ENCODE measurements around the gene ZMIZ1. TPM values are rescaled to one million over a fixed set of nuclear protein-coding genes. Genes with fewer than 3 reads are reported as not detected.

Gene ZMIZ1
- total and polyA plus RNA-seq, 2 donors from 2014 or later: 14.2 to 97.6 TPM

DNA sequence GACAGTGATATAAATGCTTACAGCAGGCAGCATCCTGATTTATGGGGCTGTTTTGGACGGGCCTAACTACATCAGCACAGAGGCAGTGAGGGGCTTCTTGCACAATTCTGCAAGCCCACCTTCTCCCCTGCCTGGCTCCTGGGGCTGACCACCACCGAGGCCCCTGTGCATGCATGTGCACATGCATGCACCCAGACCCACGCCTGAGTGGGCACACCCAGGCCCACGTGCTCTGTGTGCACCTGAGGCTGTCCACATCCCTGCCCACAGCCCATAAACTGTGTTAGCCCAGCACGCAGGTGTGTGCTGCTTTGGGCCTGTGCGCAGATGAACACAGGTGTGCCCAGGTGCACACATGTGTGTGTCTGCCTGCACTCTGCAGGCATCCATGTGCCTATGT, 40.0 kb downstream of the ZMIZ1 start:
- Histone ChIP-seq H3K9me3 (ENCODE audit: control insufficient read depth in 2 of 3, insufficient read depth in 1 of 3, low read length in 3 of 3) (no peaks in the 10 kb centered on the region), H3K4me1 (ENCODE audit: control insufficient read depth in 2 of 3, insufficient read depth in 2 of 3, low read depth in 1 of 3, low read length in 3 of 3) (peaks cover 0 to 67% (median 53%) of the 10 kb centered on the region in 3 donors), H3K27me3 (ENCODE audit: control insufficient read depth, insufficient read depth, low read length) (no peaks in the 10 kb centered on the region), H3K4me3 (ENCODE audit: low read length in 3 of 3) (no peak overlapping the region), H3K27ac (ENCODE audit: low read depth in 2 of 2, low read length in 2 of 2) (no peak overlapping the region), H3K36me3 (ENCODE audit: control insufficient read depth in 2 of 3, insufficient read depth in 3 of 3, low read length in 3 of 3) (peaks cover 0 to 4% (median 2%) of the 10 kb centered on the region in 3 donors), H3K9ac (ENCODE audit: low read length in 3 of 3) (no peak overlapping the region)
- FAIRE-seq (no peak), DNase-seq (no peak)
- TF ChIP-seq, protein P1, sequence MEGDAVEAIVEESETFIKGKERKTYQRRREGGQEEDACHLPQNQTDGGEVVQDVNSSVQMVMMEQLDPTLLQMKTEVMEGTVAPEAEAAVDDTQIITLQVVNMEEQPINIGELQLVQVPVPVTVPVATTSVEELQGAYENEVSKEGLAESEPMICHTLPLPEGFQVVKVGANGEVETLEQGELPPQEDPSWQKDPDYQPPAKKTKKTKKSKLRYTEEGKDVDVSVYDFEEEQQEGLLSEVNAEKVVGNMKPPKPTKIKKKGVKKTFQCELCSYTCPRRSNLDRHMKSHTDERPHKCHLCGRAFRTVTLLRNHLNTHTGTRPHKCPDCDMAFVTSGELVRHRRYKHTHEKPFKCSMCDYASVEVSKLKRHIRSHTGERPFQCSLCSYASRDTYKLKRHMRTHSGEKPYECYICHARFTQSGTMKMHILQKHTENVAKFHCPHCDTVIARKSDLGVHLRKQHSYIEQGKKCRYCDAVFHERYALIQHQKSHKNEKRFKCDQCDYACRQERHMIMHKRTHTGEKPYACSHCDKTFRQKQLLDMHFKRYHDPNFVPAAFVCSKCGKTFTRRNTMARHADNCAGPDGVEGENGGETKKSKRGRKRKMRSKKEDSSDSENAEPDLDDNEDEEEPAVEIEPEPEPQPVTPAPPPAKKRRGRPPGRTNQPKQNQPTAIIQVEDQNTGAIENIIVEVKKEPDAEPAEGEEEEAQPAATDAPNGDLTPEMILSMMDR (IDR thresholded peaks at IDR 0.05; ENCODE audit: borderline replicate concordance, extremely low read depth, insufficient read depth): no peak
- intact Hi-C loops (cut with DNase I): no loop called here

DNA sequence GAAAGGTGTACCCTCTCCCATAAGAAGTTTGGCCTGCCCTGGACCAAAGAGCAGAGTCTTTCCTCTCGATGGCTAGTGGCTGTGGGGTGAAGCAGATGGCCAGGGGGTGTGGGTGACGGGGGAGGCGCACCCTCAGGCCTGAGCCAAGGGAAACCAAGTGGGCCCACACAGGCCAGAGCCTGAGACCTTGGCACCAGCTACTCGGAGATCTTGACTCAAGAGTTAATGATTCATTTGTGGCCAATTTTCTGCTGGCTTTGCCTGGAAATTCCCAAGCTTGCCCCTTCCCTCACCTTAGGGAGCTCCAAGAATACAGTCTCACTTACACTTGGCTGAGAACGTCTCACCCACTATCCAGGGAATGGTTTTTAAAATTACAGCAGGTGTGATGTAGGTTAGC, 42.7 kb downstream of the ZMIZ1 start:
- no peaks in the 10 kb centered on the region for H3K9me3 ChIP-seq (ENCODE audit: control insufficient read depth in 2 of 3, insufficient read depth in 1 of 3, low read length in 3 of 3)
- peak overlapping the region; percentile 75 for H3K27ac ChIP-seq (ENCODE audit: low read depth in 2 of 2, low read length in 2 of 2)
- TF ChIP-seq, protein P1 (IDR thresholded peaks at IDR 0.05; ENCODE audit: borderline replicate concordance, extremely low read depth, insufficient read depth): no peak
- H3K9ac ChIP-seq (ENCODE audit: low read length in 3 of 3): peak overlapping the region in 1 of 3 donors; percentile 39
- DNase-seq: peak in 1 of 5 donors; percentile 80
- FAIRE-seq: no peak
- peaks cover 0 to 65% (median 59%) of the 10 kb centered on the region in 3 donors for H3K4me1 ChIP-seq (ENCODE audit: control insufficient read depth in 2 of 3, insufficient read depth in 2 of 3, low read depth in 1 of 3, low read length in 3 of 3)
- no peak overlapping the region for H3K4me3 ChIP-seq (ENCODE audit: low read length in 3 of 3)
- no peaks in the 10 kb centered on the region for H3K27me3 ChIP-seq (ENCODE audit: control insufficient read depth, insufficient read depth, low read length)
- H3K36me3 ChIP-seq (ENCODE audit: control insufficient read depth in 2 of 3, insufficient read depth in 3 of 3, low read length in 3 of 3): peaks cover 0 to 4% (median 2%) of the 10 kb centered on the region in 3 donors
- intact Hi-C loops (cut with DNase I): no loop called here

DNA sequence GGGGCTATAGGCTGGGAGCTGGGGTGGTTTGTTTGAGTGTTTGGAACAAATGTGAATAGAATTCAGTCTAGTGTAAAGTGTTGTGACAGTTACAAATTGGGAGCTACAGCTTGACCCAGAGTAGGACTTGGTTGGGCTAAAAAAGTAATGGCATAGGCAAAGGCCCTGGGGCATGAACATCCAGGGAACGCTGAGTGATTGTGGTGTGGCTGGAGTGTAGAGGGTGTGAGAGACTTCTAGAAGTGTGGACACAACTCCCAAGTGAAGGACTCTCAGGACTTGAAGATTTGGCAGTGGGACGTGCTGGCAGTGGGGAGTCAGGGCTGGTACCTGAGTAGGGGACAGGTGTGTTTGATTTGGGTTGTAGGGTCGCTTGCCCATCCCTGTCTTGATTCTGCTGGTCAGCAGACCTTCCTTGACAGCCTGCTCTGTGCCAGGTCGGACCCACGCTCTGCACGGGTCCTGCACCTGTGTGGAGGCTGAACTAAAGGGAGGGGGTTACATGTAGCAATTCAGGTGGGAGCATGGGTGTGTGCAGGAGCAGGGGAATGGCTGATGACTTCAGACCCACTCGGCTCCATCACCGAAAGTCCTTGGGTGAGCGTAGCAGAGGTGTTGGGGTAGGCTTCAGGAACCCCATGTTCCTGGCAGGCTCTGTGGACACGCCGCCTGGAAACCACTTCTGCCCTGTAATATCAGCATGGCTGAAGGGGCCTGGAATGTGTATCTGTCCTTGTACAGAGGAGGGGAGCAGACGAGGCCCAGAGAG, 43.3 kb downstream of the ZMIZ1 start:
- intact Hi-C loops (cut with DNase I): no loop called here
- Histone ChIP-seq H3K9ac (ENCODE audit: low read length in 3 of 3) (peak overlapping the region in 1 of 3 donors; percentile 26), H3K27me3 (ENCODE audit: control insufficient read depth, insufficient read depth, low read length) (no peaks in the 10 kb centered on the region), H3K36me3 (ENCODE audit: control insufficient read depth in 2 of 3, insufficient read depth in 3 of 3, low read length in 3 of 3) (peaks cover 0 to 4% (median 1%) of the 10 kb centered on the region in 3 donors), H3K27ac (ENCODE audit: low read depth in 2 of 2, low read length in 2 of 2) (peak overlapping the region; percentile 75), H3K4me1 (ENCODE audit: control insufficient read depth in 2 of 3, insufficient read depth in 2 of 3, low read depth in 1 of 3, low read length in 3 of 3) (peaks cover 0 to 71% (median 65%) of the 10 kb centered on the region in 3 donors), H3K9me3 (ENCODE audit: control insufficient read depth in 2 of 3, insufficient read depth in 1 of 3, low read length in 3 of 3) (no peaks in the 10 kb centered on the region), H3K4me3 (ENCODE audit: low read length in 3 of 3) (no peak overlapping the region)
- no peak for FAIRE-seq
- DNase-seq: no peak
- TF ChIP-seq, protein P1 (IDR thresholded peaks at IDR 0.05; ENCODE audit: borderline replicate concordance, extremely low read depth, insufficient read depth): no peak

All from kidney (tissue), 14 donors.